Ovary (tissue), 9 donors: Measurements from ENCODE around the gene DONSON. TPM values are rescaled to one million over a fixed set of nuclear protein-coding genes. Genes with fewer than 3 reads are reported as not detected.

ENCODE experiments used
- DNase-seq, 5 donors: peaks; one replicate each; pipeline ENCODE4 v3.0.0-alpha.2; 2019 to 2020
- H3K27ac ChIP-seq, 2 donors: fragments of 200-600 bp; one replicate each; pipeline versions ENCODE4 v1.5.1 to v1.8.0; 2019 to 2022
- H3K27me3 ChIP-seq: fragments of 200-600 bp; one replicate; pipeline ENCODE4 v1.8.0; 2022
- H3K36me3 ChIP-seq: fragments of 200-600 bp; sonication (generic); one replicate; pipeline ENCODE4 v1.5.1; 2019
- H3K4me1 ChIP-seq: one replicate; pipeline ENCODE4 v1.8.1; 2013; ENCODE audit warnings: mild to moderate bottlenecking, moderate library complexity; ENCODE audit not compliant: insufficient read depth
- H3K4me3 ChIP-seq: fragments of 200-600 bp; sonication (generic); one replicate; pipeline ENCODE4 v1.5.1; 2017
- H3K9me3 ChIP-seq, 2 donors: fragments of 200-600 bp in 1 of 2; sonication (generic) in 1 of 2; one replicate each; pipeline versions ENCODE4 v1.5.1 to v1.8.1; 2013 to 2019; ENCODE audit warnings: mild to moderate bottlenecking in 1 of 2, moderate library complexity in 1 of 2
- EP300 ChIP-seq: sonication (generic); formaldehyde crosslinking; IDR thresholded peaks from one replicate; pipeline ENCODE4 v1.6.1; 2017; ENCODE audit warnings: antibody characterized with exemption
- POLR2A ChIP-seq: fragments of 450-650 bp; IDR thresholded peaks from one replicate; pipeline ENCODE4 v1.6.1; 2017; ENCODE audit warnings: antibody characterized with exemption, mild to moderate bottlenecking, moderate library complexity
- WGBS, 3 donors: extraction: QIAGEN DNeasy Blood & Tissue Kit in 1 of 3; methylation state at CpG; one replicate each; pipeline versions ENCODE4 v1.1.5 to v1.1.7; 2013 to 2017; 5-methylcytosine and 5-hydroxymethylcytosine counted together
- intact Hi-C, 4 donors: fragments of 100-400 bp; cut with DNase I; formaldehyde crosslinking; loops; one replicate each; pipeline versions ENCODE4 v1.11.0 to v1.15.1; 2022 to 2023
- polyA plus RNA-seq, 2 donors: library from polyadenylated mRNA; stranded (reverse); fragments of 200-250 nt in 1 of 2; fragments of 350-450 nt in 1 of 2; fragmentation: Illumina TruSeq in 1 of 2; extraction: RNeasy Lipid Tissue Mini Kit (QIAGEN cat#74804) in 1 of 2; gene quantifications; one replicate each; pipeline ENCODE4 v1.2.3, GENCODE V29; 2013 to 2014
- total RNA-seq, 7 donors: library from RNA; depleted of rRNA in 2 of 7; stranded (reverse); fragments of >200 nt in 2 of 7; fragmentation: NEBNext Ultra II Directional in 3 of 7; extraction: Animal tissue kit (Norgen Biotek cat#: 25700) in 3 of 7; gene quantifications; one replicate each; pipeline versions ENCODE4 v1.1.0 to v1.2.4, GENCODE V29; 2016 to 2023
- TF ChIP-seq, protein P1 (sequence below), 3 donors: fragments of 450-650 bp in 2 of 3; fragments of 200-600 bp in 1 of 3; IDR thresholded peaks; one replicate each; pipeline versions ENCODE4 v1.5.1 to v1.8.0; 2016 to 2022; ENCODE audit warnings: antibody characterized with exemption in 3 of 3, mild to moderate bottlenecking in 1 of 3
- donor health status: DM: no; HTN: no; CAD: no; lungs with moderate emphysema.
- donor health status: DM: no; HTN: no; CAD: no.
- donor health status: Bipolar disorder and iron deficiency.
- donor health status: DM: yes; HTN: yes; CAD: no.
- donor health status: DM: no; HTN: no; CAD: no.
- donor health status: DM: yes; HTN: yes; CAD: no.

DONSON gene
- total and polyA plus RNA-seq, 9 donors = 5.1 to 14.1 (median 10.3) TPM

DNA sequence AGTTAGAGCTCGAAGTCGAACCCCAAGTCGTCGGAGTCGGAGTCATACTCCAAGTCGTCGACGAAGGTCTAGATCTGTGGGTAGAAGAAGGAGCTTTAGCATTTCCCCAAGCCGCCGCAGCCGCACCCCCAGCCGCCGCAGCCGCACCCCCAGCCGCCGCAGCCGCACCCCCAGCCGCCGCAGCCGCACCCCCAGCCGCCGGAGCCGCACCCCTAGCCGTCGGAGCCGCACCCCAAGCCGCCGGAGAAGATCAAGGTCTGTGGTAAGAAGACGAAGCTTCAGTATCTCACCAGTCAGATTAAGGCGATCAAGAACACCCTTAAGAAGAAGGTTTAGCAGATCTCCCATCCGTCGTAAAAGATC lies 33.5 kb downstream of the DONSON start:
- Histone ChIP-seq H3K36me3 (peaks cover 12% of the 10 kb centered on the region), H3K4me1 (peaks cover 1% of the 10 kb centered on the region)
- intact Hi-C loops = no loop called here

DNA sequence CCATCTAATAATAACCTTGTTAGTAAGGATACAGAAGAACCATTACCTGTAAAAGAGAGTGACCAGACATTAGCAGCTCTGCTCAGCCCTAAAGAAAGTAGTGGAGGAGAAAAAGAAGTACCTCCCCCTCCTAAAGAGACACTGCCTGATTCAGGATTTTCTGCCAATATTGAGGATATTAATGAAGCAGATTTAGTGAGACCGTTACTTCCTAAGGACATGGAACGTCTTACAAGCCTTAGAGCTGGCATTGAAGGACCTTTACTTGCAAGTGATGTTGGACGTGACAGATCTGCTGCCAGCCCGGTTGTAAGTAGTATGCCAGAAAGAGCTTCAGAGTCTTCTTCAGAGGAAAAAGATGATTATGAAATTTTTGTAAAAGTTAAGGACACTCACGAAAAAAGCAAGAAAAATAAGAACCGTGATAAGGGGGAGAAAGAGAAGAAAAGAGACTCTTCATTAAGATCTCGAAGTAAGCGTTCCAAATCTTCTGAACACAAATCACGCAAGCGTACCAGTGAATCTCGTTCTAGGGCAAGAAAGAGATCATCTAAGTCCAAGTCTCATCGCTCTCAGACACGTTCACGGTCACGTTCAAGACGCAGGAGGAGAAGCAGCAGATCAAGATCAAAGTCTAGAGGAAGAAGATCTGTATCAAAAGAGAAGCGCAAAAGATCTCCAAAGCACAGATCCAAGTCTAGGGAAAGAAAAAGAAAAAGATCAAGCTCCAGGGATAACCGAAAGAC lies 34.1 kb downstream of the DONSON start:
- Histone ChIP-seq H3K4me1 (peaks cover 1% of the 10 kb centered on the region), H3K4me3 (no peak overlapping the region), H3K9me3 (no peaks in the 10 kb centered on the region), H3K27me3 (no peaks in the 10 kb centered on the region), H3K27ac (no peak overlapping the region), H3K36me3 (peaks cover 12% of the 10 kb centered on the region)
- TF ChIP-seq POLR2A (no peak), EP300 (no peak)
- TF ChIP-seq, protein P1, sequence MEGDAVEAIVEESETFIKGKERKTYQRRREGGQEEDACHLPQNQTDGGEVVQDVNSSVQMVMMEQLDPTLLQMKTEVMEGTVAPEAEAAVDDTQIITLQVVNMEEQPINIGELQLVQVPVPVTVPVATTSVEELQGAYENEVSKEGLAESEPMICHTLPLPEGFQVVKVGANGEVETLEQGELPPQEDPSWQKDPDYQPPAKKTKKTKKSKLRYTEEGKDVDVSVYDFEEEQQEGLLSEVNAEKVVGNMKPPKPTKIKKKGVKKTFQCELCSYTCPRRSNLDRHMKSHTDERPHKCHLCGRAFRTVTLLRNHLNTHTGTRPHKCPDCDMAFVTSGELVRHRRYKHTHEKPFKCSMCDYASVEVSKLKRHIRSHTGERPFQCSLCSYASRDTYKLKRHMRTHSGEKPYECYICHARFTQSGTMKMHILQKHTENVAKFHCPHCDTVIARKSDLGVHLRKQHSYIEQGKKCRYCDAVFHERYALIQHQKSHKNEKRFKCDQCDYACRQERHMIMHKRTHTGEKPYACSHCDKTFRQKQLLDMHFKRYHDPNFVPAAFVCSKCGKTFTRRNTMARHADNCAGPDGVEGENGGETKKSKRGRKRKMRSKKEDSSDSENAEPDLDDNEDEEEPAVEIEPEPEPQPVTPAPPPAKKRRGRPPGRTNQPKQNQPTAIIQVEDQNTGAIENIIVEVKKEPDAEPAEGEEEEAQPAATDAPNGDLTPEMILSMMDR (IDR thresholded peaks at IDR 0.05) = no peak
- intact Hi-C loops = no loop called here
- WGBS, 3 donors = 94 to 95% (median 94%) methylated on average over 18 of the region's 18 CpGs
- DNase-seq = no peak

More for the DNA sequence above, 33.5 kb downstream of the DONSON start:
- Histone ChIP-seq H3K27me3 (no peaks in the 10 kb centered on the region), H3K4me3 (no peak overlapping the region), H3K27ac (no peak overlapping the region), H3K9me3 (no peaks in the 10 kb centered on the region)
- TF ChIP-seq EP300 (no peak), POLR2A (no peak)
- TF ChIP-seq, protein P1 (IDR thresholded peaks at IDR 0.05) = no peak
- no peak for DNase-seq
- 95% methylated on average over 28 to 32 of the region's 32 CpGs for WGBS, 3 donors

DNA sequence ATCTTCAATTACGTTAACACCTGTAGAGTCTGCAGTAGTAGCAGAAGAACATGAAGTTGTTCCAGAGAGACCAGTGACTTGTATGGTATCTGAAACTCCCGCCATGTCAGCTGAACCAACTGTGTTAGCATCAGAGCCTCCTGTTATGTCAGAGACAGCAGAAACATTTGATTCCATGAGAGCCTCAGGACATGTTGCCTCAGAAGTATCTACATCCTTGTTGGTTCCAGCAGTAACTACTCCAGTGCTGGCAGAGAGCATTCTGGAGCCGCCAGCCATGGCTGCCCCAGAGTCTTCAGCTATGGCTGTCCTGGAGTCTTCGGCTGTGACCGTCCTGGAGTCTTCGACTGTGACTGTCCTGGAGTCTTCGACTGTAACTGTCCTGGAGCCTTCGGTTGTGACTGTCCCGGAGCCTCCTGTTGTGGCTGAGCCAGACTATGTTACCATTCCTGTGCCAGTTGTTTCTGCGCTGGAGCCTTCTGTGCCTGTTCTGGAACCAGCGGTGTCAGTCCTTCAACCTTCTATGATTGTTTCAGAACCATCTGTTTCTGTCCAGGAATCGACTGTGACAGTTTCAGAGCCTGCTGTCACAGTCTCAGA lies 35.4 kb downstream of the DONSON start:
- WGBS, 3 donors = 94 to 98% (median 98%) methylated on average over 12 of the region's 12 CpGs
- Histone ChIP-seq H3K27me3 (no peaks in the 10 kb centered on the region), H3K4me3 (no peak overlapping the region), H3K9me3 (no peaks in the 10 kb centered on the region), H3K27ac (no peak overlapping the region), H3K36me3 (peaks cover 12% of the 10 kb centered on the region), H3K4me1 (no peaks in the 10 kb centered on the region)
- TF ChIP-seq, protein P1 (IDR thresholded peaks at IDR 0.05) = no peak
- TF ChIP-seq POLR2A (no peak), EP300 (no peak)
- no peak for DNase-seq
- intact Hi-C loops = no loop called here

DNA sequence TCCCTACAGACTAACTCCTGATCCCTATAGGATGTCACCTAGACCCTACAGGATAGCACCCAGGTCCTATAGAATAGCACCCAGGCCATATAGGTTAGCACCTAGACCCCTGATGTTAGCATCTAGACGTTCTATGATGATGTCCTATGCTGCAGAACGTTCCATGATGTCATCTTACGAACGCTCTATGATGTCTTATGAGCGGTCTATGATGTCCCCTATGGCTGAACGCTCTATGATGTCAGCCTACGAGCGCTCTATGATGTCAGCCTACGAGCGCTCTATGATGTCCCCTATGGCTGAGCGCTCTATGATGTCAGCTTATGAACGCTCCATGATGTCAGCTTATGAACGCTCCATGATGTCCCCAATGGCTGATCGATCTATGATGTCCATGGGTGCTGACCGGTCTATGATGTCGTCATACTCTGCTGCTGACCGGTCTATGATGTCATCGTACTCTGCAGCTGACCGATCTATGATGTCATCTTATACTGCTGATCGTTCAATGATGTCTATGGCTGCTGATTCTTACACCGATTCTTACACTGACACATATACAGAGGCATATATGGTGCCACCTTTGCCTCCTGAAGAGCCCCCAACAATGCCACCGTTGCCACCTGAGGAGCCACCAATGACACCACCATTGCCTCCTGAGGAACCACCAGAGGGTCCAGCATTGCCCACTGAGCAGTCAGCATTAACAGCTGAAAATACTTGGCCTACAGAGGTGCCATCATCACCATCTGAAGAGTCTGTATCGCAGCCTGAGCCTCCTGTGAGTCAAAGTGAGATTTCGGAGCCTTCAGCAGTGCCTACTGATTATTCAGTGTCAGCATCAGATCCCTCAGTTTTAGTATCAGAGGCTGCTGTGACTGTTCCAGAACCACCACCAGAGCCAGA lies 36.1 kb downstream of the DONSON start:
- peaks cover 12% of the 10 kb centered on the region for H3K36me3 ChIP-seq
- no peak overlapping the region for H3K27ac ChIP-seq
- H3K4me3 ChIP-seq = no peak overlapping the region
- WGBS, 3 donors = 97 to 98% (median 97%) methylated on average over 24 of the region's 24 CpGs
- intact Hi-C loops = no loop called here
- TF ChIP-seq EP300 (no peak), POLR2A (no peak)
- TF ChIP-seq, protein P1 (IDR thresholded peaks at IDR 0.05) = no peak
- DNase-seq = no peak
- no peaks in the 10 kb centered on the region for H3K9me3 ChIP-seq
- no peaks in the 10 kb centered on the region for H3K27me3 ChIP-seq
- H3K4me1 ChIP-seq = no peaks in the 10 kb centered on the region
